LNCAP (cell line): ENCODE results near the gene NF1.

ENCODE experiments used
- TF ChIP-seq, protein P1 (sequence below): fragments of 450-650 bp; IDR thresholded peaks from 2 replicates; pipeline ENCODE4 v1.5.1; 2017; ENCODE audit warnings: mild to moderate bottlenecking

NF1 gene

DNA sequence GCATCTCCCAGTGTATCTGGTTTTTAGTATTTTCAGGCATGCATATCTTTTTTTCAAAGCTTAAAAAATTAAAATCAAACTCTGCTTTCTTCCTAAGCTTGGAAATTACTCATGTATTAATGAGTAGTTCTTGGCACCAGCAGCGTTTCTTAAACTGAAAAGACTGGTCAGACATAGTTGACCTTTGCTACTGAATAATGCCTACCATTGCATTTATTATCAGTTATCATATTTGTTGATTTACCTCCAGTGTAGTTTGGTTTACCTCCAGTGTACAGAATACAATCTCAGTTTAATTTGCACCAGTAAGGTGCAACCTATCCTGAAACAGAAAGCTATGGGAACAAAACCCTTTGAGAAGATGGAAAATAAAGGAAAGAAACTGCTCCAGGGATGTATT, 261.2 kb downstream of the NF1 start:
- TF ChIP-seq, protein P1, sequence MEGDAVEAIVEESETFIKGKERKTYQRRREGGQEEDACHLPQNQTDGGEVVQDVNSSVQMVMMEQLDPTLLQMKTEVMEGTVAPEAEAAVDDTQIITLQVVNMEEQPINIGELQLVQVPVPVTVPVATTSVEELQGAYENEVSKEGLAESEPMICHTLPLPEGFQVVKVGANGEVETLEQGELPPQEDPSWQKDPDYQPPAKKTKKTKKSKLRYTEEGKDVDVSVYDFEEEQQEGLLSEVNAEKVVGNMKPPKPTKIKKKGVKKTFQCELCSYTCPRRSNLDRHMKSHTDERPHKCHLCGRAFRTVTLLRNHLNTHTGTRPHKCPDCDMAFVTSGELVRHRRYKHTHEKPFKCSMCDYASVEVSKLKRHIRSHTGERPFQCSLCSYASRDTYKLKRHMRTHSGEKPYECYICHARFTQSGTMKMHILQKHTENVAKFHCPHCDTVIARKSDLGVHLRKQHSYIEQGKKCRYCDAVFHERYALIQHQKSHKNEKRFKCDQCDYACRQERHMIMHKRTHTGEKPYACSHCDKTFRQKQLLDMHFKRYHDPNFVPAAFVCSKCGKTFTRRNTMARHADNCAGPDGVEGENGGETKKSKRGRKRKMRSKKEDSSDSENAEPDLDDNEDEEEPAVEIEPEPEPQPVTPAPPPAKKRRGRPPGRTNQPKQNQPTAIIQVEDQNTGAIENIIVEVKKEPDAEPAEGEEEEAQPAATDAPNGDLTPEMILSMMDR: no peak

DNA sequence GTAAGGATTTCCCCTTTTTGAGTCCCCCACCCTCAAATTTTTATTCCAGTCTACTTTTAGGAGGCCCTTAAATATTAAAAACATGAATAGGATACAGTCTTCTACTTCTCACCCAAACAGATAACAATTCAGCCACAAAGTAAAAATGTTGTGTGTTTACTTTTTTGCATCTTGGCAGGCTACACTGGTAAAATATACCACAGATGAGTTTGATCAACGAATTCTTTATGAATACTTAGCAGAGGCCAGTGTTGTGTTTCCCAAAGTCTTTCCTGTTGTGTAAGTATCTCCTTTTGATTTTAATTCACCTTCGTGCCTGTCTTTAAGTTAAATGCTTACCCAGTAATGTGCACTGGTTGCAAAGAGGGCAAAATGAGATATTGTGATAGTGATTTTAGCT, 262.3 kb downstream of the NF1 start:
- TF ChIP-seq, protein P1: no peak

DNA sequence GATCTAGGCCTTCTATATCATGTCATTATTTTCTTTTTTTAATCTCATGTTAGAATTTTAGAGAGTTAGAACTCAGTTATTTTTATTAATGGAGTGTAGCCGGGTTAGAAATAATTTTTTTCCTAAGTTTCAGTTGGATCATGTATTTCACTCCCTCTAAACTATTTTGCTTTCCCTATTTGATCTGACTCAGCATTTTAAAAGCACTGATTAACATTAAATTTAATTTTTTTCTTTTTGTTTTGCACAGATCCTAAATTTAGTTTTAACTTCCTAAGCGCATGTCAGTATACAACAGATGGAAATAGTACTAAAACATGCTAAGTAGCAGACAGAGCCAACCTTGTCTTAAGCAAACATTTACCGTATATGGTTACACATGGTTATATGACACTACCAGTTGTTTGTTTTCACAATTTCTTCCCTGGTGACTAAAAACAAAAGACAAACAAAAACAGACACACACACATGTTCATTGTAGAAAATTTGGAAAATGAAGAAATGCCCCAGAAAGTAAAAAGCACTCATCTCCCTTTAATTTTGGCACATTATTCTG, 263.1 kb downstream of the NF1 start:
- TF ChIP-seq, protein P1: no peak

DNA sequence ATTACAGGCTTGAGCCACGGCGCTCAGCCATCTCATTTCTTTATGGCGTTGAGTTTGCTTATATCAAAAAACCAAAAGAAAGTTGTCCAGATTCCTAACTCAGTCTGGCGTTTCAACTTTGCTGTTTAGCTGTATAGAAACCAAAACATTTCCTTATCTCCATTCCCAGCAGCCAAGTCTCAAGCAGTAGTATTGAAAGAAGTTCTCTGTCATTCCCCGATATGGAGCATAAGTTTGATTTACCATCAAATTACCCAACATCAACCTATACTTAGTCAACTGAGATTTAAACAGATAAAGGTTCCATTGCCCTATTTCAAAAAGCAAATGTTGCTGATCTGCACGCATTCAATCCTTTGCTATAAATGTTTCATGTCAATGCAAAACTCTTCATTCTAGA, 269.2 kb downstream of the NF1 start:
- TF ChIP-seq, protein P1: no peak

DNA sequence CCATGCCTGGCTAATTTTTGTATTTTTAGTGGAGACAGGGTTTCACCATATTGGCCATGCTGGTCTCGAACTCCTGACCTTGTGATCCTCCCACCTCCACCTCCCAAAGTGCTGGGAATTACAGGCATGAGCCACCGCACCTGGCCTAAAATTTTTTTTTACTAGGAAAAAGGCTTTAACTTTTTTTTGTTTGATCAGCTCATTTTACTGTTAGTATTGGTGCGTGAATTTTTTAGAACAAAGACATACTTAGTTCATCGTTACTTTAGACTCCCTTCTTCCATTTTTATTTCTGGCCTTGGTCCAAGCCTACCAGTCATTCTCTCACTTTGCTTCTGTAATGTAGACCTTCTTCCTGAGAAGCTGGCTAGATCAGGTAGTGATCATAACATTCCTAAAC, 271.3 kb downstream of the NF1 start:
- TF ChIP-seq, protein P1: no peak

DNA sequence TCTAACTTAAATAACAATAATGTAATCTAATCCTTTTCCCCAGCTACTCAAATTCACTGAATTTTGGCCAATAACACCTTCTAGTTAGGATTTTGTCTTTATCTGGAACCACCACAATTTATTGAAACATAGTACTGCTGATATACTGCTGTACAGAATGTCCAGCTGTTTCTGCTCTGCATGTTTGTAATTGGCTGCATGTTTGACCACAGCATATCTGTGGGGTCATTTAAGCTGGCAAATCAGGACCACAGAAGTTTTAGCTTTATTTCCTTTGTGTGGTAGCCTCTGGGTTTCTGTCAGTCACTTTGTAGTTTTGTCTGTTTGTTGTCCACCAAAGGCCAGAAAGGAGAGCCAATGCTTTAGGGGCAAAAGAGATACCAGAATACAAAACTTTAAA, 274.5 kb downstream of the NF1 start:
- TF ChIP-seq, protein P1: no peak

DNA sequence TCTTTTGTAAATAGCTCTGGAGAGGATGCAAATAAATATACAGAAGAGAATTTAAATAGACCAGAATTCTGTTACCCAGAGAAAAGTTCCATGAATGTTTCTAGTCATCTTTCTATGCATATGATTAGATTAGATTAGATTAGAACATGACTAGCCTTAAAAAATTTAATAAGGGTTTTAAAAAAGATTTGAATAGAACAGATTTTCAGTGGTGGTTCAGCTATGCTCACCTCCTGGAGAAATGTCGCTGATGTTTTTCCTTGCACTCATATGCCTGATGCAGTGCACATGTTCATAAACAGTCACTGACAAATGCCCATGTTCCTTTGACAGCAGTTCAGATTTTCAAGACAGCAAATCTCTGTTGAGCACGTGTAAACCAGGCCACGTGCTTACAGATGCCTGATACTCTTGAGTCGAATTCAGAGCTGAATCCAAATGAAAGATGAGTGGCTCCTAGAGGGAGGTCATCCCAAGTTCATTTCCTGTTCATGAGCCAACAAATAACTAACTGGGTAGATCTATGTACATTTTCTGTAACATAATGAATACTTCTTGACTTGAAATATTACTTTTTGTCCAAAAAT, 276.8 kb downstream of the NF1 start:
- TF ChIP-seq, protein P1: no peak
